ENCODE data around the gene MEF2B. TPM values are rescaled to one million over a fixed set of nuclear protein-coding genes. Genes with fewer than 3 reads are reported as not detected.
"Not testable (repeated sequence)": the region's sequence is repeated elsewhere in the genome, so short reads cannot be mapped to it uniquely, and the experiment has no call there.

MEF2B gene
- total and polyA plus RNA-seq, 2 donors (not counting 1 experiment from before 2014, with no cell fraction given), result 0.33 to 0.35 TPM

- Histone ChIP-seq H3K27me3 (ENCODE audit: control insufficient read depth, insufficient read depth, low read length) (no peaks in the 10 kb centered on the region), H2AFZ (ENCODE audit: low read length) (no peak overlapping the region), H3K4me3 (replicated peaks in 1 of 4; ENCODE audit: control extremely low read depth in 1 of 4, insufficient read depth in 1 of 4, low read depth in 3 of 4, low read length in 4 of 4) (no peak overlapping the region), H3K79me2 (ENCODE audit: control insufficient read depth, insufficient read depth, low read length) (no peaks in the 10 kb centered on the region), H3K27ac (ENCODE audit: insufficient read depth, low read length) (no peak overlapping the region), H3K4me1 (ENCODE audit: control insufficient read depth, extremely low read depth, insufficient read depth, low read length) (peaks cover 5% of the 10 kb centered on the region), H3K36me3 (ENCODE audit: control insufficient read depth, insufficient read depth, low read length) (no peaks in the 10 kb centered on the region), H4K20me1 (ENCODE audit: control insufficient read depth, extremely low read depth, insufficient read depth, low read length) (no peaks in the 10 kb centered on the region), H3K9ac (ENCODE audit: insufficient read depth, low read length) (no peak overlapping the region), H3K9me3 (ENCODE audit: control insufficient read depth, insufficient read depth, low read depth, low read length) (no peaks in the 10 kb centered on the region), H3K4me2 (ENCODE audit: extremely low read depth, insufficient read depth, low read length) (no peak overlapping the region)
- TF ChIP-seq EZH2 (IDR thresholded peaks at IDR 0.05; ENCODE audit: low read length, missing control alignments) (no peak), CTCF (conservative IDR thresholded peaks at IDR 0.05 in 1 of 2, IDR thresholded peaks at IDR 0.05 in 1 of 2; ENCODE audit: low read depth in 1 of 2, low read length in 2 of 2) (no peak)
- DNase-seq (ENCODE audit: low read depth in 2 of 2), result peak; percentile 12 to 38
These were observed 60.5 kb downstream of the MEF2B start for GRCh38 chr19:19109601-19110000.

GRCh38 chr19:19107654-19108053 lies 62.4 kb downstream of the MEF2B start:
- H3K79me2 ChIP-seq (ENCODE audit: control insufficient read depth, insufficient read depth, low read length), result no peaks in the 10 kb centered on the region
- H3K4me2 ChIP-seq (ENCODE audit: extremely low read depth, insufficient read depth, low read length), result no peak overlapping the region
- H2AFZ ChIP-seq (ENCODE audit: low read length), result no peak overlapping the region
- H3K4me3 ChIP-seq (replicated peaks in 1 of 4; ENCODE audit: control extremely low read depth in 1 of 4, insufficient read depth in 1 of 4, low read depth in 3 of 4, low read length in 4 of 4), result no peak overlapping the region
- H4K20me1 ChIP-seq (ENCODE audit: control insufficient read depth, extremely low read depth, insufficient read depth, low read length), result no peaks in the 10 kb centered on the region
- no peak overlapping the region for H3K9ac ChIP-seq (ENCODE audit: insufficient read depth, low read length)
- H3K27me3 ChIP-seq (ENCODE audit: control insufficient read depth, insufficient read depth, low read length), result no peaks in the 10 kb centered on the region
- no peaks in the 10 kb centered on the region for H3K9me3 ChIP-seq (ENCODE audit: control insufficient read depth, insufficient read depth, low read depth, low read length)
- DNase-seq (ENCODE audit: low read depth in 2 of 2), result no peak
- TF ChIP-seq EZH2 (IDR thresholded peaks at IDR 0.05; ENCODE audit: low read length, missing control alignments) (no peak), CTCF (conservative IDR thresholded peaks at IDR 0.05 in 1 of 2, IDR thresholded peaks at IDR 0.05 in 1 of 2; ENCODE audit: low read depth in 1 of 2, low read length in 2 of 2) (no peak)
- H3K27ac ChIP-seq (ENCODE audit: insufficient read depth, low read length), result no peak overlapping the region
- H3K36me3 ChIP-seq (ENCODE audit: control insufficient read depth, insufficient read depth, low read length), result no peaks in the 10 kb centered on the region
- H3K4me1 ChIP-seq (ENCODE audit: control insufficient read depth, extremely low read depth, insufficient read depth, low read length), result peaks cover 5% of the 10 kb centered on the region

- H3K9me3 ChIP-seq (ENCODE audit: control insufficient read depth, insufficient read depth, low read depth, low read length); H3K36me3 ChIP-seq (ENCODE audit: control insufficient read depth, insufficient read depth, low read length); H2AFZ ChIP-seq (ENCODE audit: low read length); DNase-seq (ENCODE audit: low read depth in 2 of 2); H3K4me2 ChIP-seq (ENCODE audit: extremely low read depth, insufficient read depth, low read length); H3K9ac ChIP-seq (ENCODE audit: insufficient read depth, low read length); H4K20me1 ChIP-seq (ENCODE audit: control insufficient read depth, extremely low read depth, insufficient read depth, low read length); H3K27me3 ChIP-seq (ENCODE audit: control insufficient read depth, insufficient read depth, low read length); H3K27ac ChIP-seq (ENCODE audit: insufficient read depth, low read length); H3K79me2 ChIP-seq (ENCODE audit: control insufficient read depth, insufficient read depth, low read length); H3K4me3 ChIP-seq (replicated peaks in 1 of 4; ENCODE audit: control extremely low read depth in 1 of 4, insufficient read depth in 1 of 4, low read depth in 3 of 4, low read length in 4 of 4); H3K4me1 ChIP-seq (ENCODE audit: control insufficient read depth, extremely low read depth, insufficient read depth, low read length): not testable (repeated sequence)
These were observed 63.1 kb downstream of the MEF2B start for GRCh38 chr19:19106938-19107337.
